Stimulated activated CD8-positive, alpha-beta memory T cell treated with anti-CD3 and anti-CD28 coated beads, Interleukin-12 subunit alpha, Interleukin-12 subunit beta, amount 100 ng/mL, for 24 hours (primary cell): ENCODE results near the gene RC3H1.

Experiments
- DNase-seq: peaks from one replicate; pipeline ENCODE4 v3.0.0-alpha.2; 2020; ENCODE audit errors: extremely low read depth

Gene RC3H1

GRCh38 chr1:173887627-173888026, 134.5 kb downstream of the RC3H1 start:
- no peak for DNase-seq

GRCh38 chr1:173886746-173887611, 135.2 kb downstream of the RC3H1 start:
- DNase-seq, result no peak

- DNase-seq, result no peak
These were observed 137.5 kb downstream of the RC3H1 start for GRCh38 chr1:173884701-173885100.
